Esophagus squamous epithelium (tissue), 5 donors: ENCODE data around the gene TSPAN18. TPM values are rescaled to one million over a fixed set of nuclear protein-coding genes. Genes with fewer than 3 reads are reported as not detected.
A peak's percentile ranks its signal among the peaks of the same experiment; 100 is the strongest.

ENCODE experiments used
- DNase-seq: peaks from one replicate; lab custom pipeline; 2025; lab: John Stamatoyannopoulos, UW
- H3K27ac ChIP-seq, 4 donors: fragments of 200-600 bp; sonication (generic); one replicate each; pipeline ENCODE4 v1.5.1; 2016 to 2019; ENCODE audit warnings: mild to moderate bottlenecking in 1 of 4
- H3K27me3 ChIP-seq, 4 donors: fragments of 200-600 bp; sonication (generic); 1 replicate in 3 of 4; 2 replicates in 1 of 4; pipeline versions ENCODE4 v1.5.1 to v1.6.0; 2017 to 2021; ENCODE audit warnings: antibody characterized with exemption in 1 of 4
- H3K36me3 ChIP-seq, 3 donors: fragments of 200-600 bp; sonication (generic); one replicate each; pipeline ENCODE4 v1.5.1; 2016 to 2019
- H3K4me1 ChIP-seq, 3 donors: fragments of 200-600 bp; sonication (generic); one replicate each; pipeline ENCODE4 v1.5.1; 2017 to 2019
- H3K4me3 ChIP-seq, 4 donors: fragments of 200-600 bp; sonication (generic); 1 replicate in 3 of 4; 2 replicates in 1 of 4; pipeline ENCODE4 v1.5.1; 2016 to 2019; ENCODE audit warnings: mild to moderate bottlenecking in 2 of 4, moderate library complexity in 1 of 4
- H3K9me3 ChIP-seq, 3 donors: fragments of 200-600 bp; sonication (generic); one replicate each; pipeline ENCODE4 v1.5.1; 2016 to 2019
- POLR2A ChIP-seq, 4 donors: fragments of 450-650 bp; IDR thresholded peaks; one replicate each; pipeline ENCODE4 v1.6.1; 2017; ENCODE audit warnings: antibody characterized with exemption in 4 of 4, mild to moderate bottlenecking in 4 of 4, moderate library complexity in 3 of 4
- WGBS, 2 donors: methylation state at CpG; one replicate each; pipeline ENCODE4 v1.1.5; 2018; 5-methylcytosine and 5-hydroxymethylcytosine counted together
- intact Hi-C: fragments of 100-400 bp; cut with DNase I; formaldehyde crosslinking; loops from one replicate; pipeline ENCODE4 v1.15.0; 2022
- total RNA-seq, 4 donors: library from RNA; depleted of rRNA; stranded (reverse); fragments of >200 nt; gene quantifications; one replicate each; pipeline ENCODE4 v1.1.0, GENCODE V29; 2016
- TF ChIP-seq, protein P1 (sequence below), 6 experiments: fragments of 450-650 bp in 4 of 6; fragments of 200-600 bp in 2 of 6; sonication (generic) in 2 of 6; IDR thresholded peaks; one replicate each; pipeline ENCODE4 v1.5.1; 2016 to 2019; ENCODE audit warnings: antibody characterized with exemption in 6 of 6, mild to moderate bottlenecking in 4 of 6, moderate library complexity in 4 of 6
- donor health status: DM: yes; HTN: yes; CAD: no.

The TSPAN18 gene
- total RNA-seq, 4 donors from 2014 or later, result 0.80 to 4.4 (median 2.0) TPM

DNA sequence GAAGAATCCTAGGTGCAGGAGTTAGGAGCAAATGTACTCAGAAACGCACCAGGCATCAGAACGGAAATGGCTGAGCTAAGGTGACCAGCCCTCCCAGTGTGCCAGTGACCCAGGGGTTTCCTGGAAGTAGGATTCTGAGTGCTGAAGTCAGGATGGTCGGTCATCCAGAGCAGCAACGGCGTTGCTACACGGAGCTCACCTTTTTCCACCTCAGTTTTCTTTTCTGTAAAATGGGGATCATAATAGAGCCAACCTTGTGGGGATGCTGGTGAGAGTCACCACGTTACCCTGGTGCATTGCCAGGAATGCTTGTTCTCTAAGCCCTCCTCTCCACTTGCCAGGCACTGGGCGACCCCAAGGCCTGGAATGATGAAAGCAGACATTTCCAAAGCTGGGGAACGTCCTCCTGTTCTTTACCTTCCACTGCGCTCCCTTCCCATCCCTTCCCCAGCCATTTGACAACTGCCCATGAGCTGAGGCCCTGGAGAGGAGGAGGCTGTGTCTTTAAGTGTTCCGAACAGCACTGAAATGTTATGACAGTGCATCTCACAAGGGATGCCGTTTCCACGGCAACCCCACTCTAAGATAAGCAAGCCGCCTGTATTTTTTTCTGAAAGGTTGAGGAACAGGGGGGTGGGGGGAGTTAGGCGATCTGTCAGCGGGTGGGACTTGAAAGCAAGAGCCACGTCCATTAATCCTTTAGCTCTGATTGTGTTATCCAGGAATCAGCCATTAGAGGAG, 66.8 kb downstream of the TSPAN18 start:
- Histone ChIP-seq H3K9me3 (no peaks in the 10 kb centered on the region), H3K4me3 (no peak overlapping the region), H3K27me3 (peaks cover 0 to 4% (median 0%) of the 10 kb centered on the region in 4 donors), H3K36me3 (no peaks in the 10 kb centered on the region), H3K27ac (peak overlapping the region in 3 of 4 donors; percentile 1 to 60 (median 52)), H3K4me1 (peaks cover 4 to 31% (median 10%) of the 10 kb centered on the region in 3 donors)
- no peak for DNase-seq
- TF ChIP-seq, protein P1, sequence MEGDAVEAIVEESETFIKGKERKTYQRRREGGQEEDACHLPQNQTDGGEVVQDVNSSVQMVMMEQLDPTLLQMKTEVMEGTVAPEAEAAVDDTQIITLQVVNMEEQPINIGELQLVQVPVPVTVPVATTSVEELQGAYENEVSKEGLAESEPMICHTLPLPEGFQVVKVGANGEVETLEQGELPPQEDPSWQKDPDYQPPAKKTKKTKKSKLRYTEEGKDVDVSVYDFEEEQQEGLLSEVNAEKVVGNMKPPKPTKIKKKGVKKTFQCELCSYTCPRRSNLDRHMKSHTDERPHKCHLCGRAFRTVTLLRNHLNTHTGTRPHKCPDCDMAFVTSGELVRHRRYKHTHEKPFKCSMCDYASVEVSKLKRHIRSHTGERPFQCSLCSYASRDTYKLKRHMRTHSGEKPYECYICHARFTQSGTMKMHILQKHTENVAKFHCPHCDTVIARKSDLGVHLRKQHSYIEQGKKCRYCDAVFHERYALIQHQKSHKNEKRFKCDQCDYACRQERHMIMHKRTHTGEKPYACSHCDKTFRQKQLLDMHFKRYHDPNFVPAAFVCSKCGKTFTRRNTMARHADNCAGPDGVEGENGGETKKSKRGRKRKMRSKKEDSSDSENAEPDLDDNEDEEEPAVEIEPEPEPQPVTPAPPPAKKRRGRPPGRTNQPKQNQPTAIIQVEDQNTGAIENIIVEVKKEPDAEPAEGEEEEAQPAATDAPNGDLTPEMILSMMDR (IDR thresholded peaks at IDR 0.05), result no peak
- TF ChIP-seq POLR2A (IDR thresholded peaks at IDR 0.05), result no peak
- 61 to 65% methylated on average over 12 to 14 of the region's 17 CpGs for WGBS, 2 donors
- intact Hi-C loops, result no loop called here

DNA sequence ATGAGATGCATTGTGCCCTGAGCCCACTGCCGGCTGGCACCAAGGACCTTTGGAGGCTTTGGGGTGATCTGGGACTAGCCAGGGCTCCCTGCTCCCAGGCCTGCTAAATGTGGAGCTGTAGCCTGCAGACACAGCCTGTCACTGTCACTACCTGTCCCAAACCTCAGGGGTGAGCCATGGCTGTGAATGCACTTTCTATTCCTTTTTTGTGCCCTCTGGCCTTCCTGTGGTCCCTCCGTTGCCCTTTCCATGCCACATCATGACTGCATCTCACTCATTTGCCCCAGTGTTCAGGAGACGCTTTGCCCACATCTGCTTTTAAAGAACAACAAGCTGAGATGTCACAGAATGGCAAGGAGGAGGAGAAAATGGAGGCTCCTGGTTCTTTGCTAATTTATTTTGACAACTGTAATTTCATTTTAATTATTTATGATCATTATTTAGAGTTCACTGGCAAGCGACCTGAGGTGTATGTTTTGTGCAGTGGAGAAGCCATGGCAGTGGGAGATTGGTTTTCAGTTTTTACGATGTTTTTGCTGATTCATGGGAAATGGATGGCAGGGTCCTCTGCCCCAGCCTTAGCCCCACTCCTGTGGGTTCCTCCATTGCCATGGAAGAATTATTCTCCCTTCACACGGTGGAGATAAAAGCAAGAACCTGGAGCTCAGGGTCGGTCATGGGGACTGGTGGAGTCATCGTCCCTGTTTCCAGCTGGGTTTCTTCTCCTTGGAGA, 69.2 kb downstream of the TSPAN18 start:
- Histone ChIP-seq H3K27ac (no peak overlapping the region), H3K36me3 (no peaks in the 10 kb centered on the region), H3K27me3 (peaks cover 0 to 8% (median 0%) of the 10 kb centered on the region in 4 donors), H3K4me1 (peaks cover 4 to 27% (median 9%) of the 10 kb centered on the region in 3 donors), H3K4me3 (no peak overlapping the region), H3K9me3 (no peaks in the 10 kb centered on the region)
- WGBS, 2 donors, result 67 to 75% methylated on average over 4 to 8 of the region's 8 CpGs
- no peak for TF ChIP-seq POLR2A (IDR thresholded peaks at IDR 0.05)
- TF ChIP-seq, protein P1 (IDR thresholded peaks at IDR 0.05), result no peak
- intact Hi-C loops, result no loop called here
- no peak for DNase-seq

DNA sequence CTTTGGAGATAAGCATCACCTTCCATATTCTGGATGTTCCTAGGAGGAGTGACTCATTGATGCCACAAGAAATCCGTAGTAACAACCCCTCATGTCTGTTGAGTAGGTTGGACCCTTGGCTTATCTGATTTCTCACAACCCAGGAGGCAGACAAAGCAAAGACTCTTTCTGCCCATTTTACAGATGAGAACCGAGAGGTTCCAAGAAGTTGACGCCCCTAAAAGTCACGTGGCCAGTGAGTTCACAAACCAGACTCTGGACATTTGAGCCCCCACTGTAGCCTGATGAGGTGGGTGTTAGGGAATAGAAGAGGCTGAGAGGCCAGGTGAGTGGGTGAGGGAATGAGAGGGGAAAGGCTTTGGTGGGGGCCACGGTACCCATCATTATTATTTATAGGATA, 70.3 kb downstream of the TSPAN18 start:
- peaks cover 4 to 27% (median 9%) of the 10 kb centered on the region in 3 donors for H3K4me1 ChIP-seq
- H3K27me3 ChIP-seq, result peaks cover 0 to 8% (median 0%) of the 10 kb centered on the region in 4 donors
- no peaks in the 10 kb centered on the region for H3K9me3 ChIP-seq
- H3K4me3 ChIP-seq, result no peak overlapping the region
- H3K27ac ChIP-seq, result peak overlapping the region in 3 of 4 donors; percentile 34 to 67 (median 67)
- TF ChIP-seq POLR2A (IDR thresholded peaks at IDR 0.05), result no peak
- TF ChIP-seq, protein P1 (IDR thresholded peaks at IDR 0.05), result no peak
- intact Hi-C loops, result no loop called here
- no peaks in the 10 kb centered on the region for H3K36me3 ChIP-seq
- no peak for DNase-seq
- WGBS, 2 donors, result 83% methylated on average over 4 to 5 of the region's 5 CpGs

DNA sequence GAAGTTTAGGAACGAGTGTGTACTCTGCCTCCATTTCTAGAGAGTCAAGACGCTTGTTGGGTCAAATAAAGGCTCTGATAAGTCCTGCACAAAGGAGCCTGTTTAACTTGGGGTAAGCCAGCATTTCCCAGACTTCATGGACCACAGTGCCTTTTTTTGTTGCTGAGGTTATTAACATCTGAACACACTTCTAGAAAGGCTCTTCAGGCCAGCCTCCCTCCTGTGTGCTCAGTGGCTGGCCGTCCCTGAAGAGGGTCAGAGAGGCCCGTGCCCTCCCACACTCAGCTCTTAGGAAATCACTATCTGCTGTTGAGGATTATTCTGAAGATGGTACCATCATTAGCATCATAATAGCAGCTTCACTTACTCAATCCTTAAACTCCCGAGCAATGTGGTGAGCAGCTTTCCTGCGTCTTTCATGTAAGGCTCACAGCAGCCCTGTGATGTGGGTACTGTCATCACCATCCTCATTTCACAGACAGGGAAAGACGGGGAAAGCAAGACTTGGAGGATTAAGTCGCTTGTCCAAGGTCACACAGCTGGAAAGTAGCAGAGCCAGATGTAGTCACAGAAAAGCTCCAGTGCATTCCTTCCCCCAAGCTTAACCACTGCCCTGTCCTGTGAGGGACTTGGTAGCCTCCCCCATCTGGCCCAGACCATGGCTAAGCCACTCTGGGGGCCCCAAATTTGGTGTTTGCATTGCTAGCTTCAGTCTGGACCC, 71.3 kb downstream of the TSPAN18 start:
- Histone ChIP-seq H3K4me1 (peaks cover 4 to 27% (median 9%) of the 10 kb centered on the region in 3 donors), H3K36me3 (no peaks in the 10 kb centered on the region), H3K4me3 (no peak overlapping the region), H3K27ac (peak overlapping the region in 3 of 4 donors; percentile 34 to 67 (median 67)), H3K9me3 (no peaks in the 10 kb centered on the region), H3K27me3 (peaks cover 0 to 8% (median 0%) of the 10 kb centered on the region in 4 donors)
- no peak for DNase-seq
- intact Hi-C loops, result no loop called here
- WGBS, 2 donors, result 62 to 80% methylated on average over 4 to 6 of the region's 8 CpGs
- TF ChIP-seq, protein P1 (IDR thresholded peaks at IDR 0.05), result no peak
- no peak for TF ChIP-seq POLR2A (IDR thresholded peaks at IDR 0.05)
